GM18505 (cell line): Measurements from ENCODE around the gene BOC.
A peak's percentile ranks its signal among the peaks of the same experiment; 100 is the strongest.

ENCODE experiments used
- ATAC-seq: cut with Tn5 transposase; IDR thresholded peaks from one replicate; pipeline ENCODE4 v1.9.1; 2021; ENCODE audit not compliant: unreplicated experiment
- POLR2A ChIP-seq: IDR thresholded peaks from 4 replicates; pipeline ENCODE4 v1.6.1; 2011; ENCODE audit warnings: borderline replicate concordance; ENCODE audit not compliant: insufficient read depth, insufficient read length; ENCODE audit errors: extremely low read depth

Gene BOC

GRCh38 chr3:113275929-113276750, 64.8 kb downstream of the BOC start:
- peak; percentile 70 for ATAC-seq
- no peak for TF ChIP-seq POLR2A

- no peak for TF ChIP-seq POLR2A
- ATAC-seq, result no peak
Observed at GRCh38 chr3:113276751-113277080, 65.4 kb downstream of the BOC start.

DNA sequence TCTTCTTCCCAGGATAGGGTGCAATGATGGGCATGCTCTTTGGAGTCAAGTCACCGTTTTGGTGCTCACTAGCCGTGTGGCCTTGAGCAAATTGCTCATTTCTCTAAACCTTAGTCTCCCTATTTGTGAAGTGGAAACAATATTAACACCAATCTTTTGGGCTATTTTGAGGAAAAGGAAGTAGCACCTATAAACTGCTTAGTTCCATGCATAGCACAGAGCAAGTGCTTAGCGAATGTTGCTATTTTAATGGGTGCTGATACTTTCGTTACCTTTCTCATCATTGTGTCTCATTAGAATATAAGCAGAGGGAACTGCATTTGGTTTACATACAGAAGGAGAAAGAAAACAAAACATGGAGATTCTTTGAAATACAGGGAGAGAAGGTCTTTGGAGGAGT, 66.1 kb downstream of the BOC start:
- peak; percentile 41 for ATAC-seq
- no peak for TF ChIP-seq POLR2A

DNA sequence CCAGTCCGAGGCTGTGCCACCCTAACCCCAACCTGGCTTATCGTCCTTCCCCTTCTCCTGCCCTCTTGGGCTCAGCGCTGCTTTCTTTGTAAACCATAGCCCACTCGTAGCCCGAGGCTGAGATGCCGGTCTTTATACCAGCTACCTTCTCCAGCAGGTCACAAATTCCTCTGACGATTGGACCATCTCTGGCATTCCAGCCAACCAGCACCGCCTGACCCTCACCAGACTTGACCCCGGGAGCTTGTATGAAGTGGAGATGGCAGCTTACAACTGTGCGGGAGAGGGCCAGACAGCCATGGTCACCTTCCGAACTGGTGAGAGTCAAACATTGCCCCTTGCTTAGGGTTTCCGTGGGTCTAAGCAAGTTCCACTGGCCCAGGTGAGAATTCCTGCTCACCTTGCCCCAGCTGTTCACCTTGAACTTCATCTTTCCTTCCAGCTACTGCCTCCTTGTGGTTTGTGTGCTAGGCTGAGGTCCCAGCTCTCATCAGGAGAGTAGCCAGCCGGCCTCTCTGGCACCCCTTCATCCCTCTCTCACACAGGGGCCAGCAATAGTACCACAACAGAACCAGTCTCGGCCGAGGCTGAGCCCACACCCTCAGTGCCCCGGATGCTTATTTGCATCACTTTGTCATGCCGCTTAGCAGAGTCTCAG, 66.7 kb downstream of the BOC start:
- no peak for TF ChIP-seq POLR2A
- ATAC-seq, result no peak

GRCh38 chr3:113278599-113278955, 67.2 kb downstream of the BOC start:
- no peak for TF ChIP-seq POLR2A
- no peak for ATAC-seq

- TF ChIP-seq POLR2A, result no peak
- ATAC-seq, result no peak
Observed at GRCh38 chr3:113279686-113280085, 68.3 kb downstream of the BOC start.

DNA sequence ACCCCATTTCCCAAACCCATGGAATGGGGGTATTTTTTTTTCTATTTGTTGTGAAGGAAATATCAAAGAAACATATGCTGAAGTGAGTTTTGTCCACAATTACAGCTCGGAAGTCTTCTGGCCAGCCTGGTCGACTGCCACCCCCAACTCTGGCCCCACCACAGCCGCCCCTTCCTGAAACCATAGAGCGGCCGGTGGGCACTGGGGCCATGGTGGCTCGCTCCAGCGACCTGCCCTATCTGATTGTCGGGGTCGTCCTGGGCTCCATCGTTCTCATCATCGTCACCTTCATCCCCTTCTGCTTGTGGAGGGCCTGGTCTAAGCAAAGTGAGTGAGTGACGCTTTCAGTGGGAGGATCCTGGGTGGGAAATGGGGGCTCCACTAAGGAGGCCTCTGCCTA, 71.9 kb downstream of the BOC start:
- no peak for TF ChIP-seq POLR2A
- no peak for ATAC-seq

GRCh38 chr3:113284453-113285050, 73.2 kb downstream of the BOC start:
- no peak for ATAC-seq
- TF ChIP-seq POLR2A, result no peak

- TF ChIP-seq POLR2A, result no peak
- no peak for ATAC-seq
Observed at GRCh38 chr3:113285226-113285625, 73.9 kb downstream of the BOC start.

DNA sequence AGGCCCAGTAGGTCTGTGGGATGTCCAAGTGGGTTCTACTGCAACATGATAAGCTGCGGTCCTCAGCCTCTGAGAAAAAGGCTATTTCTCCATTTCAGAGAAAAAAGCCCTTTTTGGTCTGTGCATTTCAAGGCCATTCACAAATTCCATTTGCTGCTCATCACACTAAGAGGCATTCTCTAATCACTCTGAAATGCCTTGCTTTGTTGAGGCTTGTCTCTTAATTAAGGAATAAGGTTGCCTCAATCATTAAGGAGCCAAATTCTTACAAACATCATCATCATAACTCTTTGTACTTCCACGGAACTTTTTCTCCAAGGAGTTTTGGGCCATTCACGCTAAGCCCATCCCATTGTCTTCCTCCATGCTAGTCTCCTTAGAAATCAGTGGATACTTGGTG, 74.4 kb downstream of the BOC start:
- no peak for TF ChIP-seq POLR2A
- no peak for ATAC-seq

DNA sequence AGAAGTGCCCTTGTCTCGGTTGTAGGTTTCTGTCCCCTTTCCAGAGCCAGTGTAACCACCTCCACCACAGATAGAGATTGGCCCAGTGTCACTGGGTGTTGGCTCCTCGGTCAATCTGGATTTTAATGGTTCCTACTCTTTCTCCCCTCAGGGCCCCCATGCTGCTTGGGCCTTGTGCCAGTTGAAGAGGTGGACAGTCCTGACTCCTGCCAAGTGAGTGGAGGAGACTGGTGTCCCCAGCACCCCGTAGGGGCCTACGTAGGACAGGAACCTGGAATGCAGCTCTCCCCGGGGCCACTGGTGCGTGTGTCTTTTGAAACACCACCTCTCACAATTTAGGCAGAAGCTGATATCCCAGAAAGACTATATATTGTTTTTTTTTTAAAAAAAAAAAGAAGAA, 75.2 kb downstream of the BOC start:
- no peak for ATAC-seq
- TF ChIP-seq POLR2A, result no peak

- TF ChIP-seq POLR2A, result no peak
- no peak for ATAC-seq
Observed at GRCh38 chr3:113287111-113287802, 75.9 kb downstream of the BOC start.

DNA sequence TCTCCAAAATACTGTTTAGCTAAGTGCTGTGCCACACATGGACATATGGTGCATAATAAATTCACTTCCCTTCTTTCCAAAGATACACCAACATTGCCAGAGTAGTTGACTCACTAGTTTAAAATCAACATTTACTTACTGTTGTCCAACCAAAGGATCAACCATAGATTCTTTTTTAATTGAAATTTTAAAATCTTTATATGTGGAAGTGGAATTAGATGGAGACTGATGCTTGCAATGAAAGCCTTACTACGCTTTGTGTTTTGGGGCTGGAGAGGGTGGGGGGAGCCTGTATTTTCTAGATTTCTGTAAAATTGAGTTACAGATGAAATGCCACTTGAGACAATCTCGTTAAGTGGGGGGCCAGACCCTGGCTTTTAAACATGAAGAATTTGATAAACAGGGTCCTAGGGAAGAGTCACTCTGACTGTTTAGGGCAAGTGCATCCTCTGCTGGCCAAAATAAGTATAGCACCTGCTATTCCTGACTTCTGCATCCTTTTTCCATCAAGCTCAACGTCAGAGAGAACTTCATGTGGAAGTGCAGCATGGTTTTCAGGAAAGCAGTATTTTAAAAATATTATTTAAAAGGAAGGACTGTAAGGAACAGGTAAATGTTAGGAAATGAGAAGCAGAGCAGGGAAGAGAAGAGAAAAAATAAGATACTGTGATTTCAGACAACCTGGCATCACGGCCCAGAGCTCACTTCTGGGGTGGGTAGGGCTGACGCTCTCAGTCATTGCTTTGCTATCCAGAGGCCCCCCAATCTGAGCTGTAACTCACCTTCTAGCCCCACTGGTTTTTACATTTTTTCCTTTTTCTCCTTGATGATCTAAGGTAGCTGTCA, 76.7 kb downstream of the BOC start:
- no peak for ATAC-seq
- no peak for TF ChIP-seq POLR2A
